ENCODE measurements around the gene DIP2C. TPM values are rescaled to one million over a fixed set of nuclear protein-coding genes. Genes with fewer than 3 reads are reported as not detected.
"Not testable (repeated sequence)": the region's sequence is repeated elsewhere in the genome, so short reads cannot be mapped to it uniquely, and the experiment has no call there.

The DIP2C gene
- total RNA-seq, 3 donors from 2014 or later: 17.1 to 48.2 (median 20.3) TPM

- Histone ChIP-seq H3K4me3 (no peak overlapping the region), H3K9me3 (no peaks in the 10 kb centered on the region), H3K27ac (no peak overlapping the region), H3K27me3 (no peaks in the 10 kb centered on the region), H3K36me3 (no peaks in the 10 kb centered on the region), H3K4me1 (no peaks in the 10 kb centered on the region)
- DNase-seq (ENCODE audit: low spot score in 2 of 2): no peak
- TF ChIP-seq POLR2A (IDR thresholded peaks at IDR 0.05) (no peak), POLR2AphosphoS5 (IDR thresholded peaks at IDR 0.05) (no peak), CTCF (IDR thresholded peaks at IDR 0.05) (no peak)
- intact Hi-C loops (cut with DNase I; ENCODE audit: low total_unique reads): no loop called here
Observed at GRCh38 chr10:656883-657282, 32.6 kb downstream of the DIP2C start.

- Histone ChIP-seq H3K9me3 (no peaks in the 10 kb centered on the region), H3K36me3 (no peaks in the 10 kb centered on the region), H3K4me1 (peaks cover 0 to 3% of the 10 kb centered on the region in 2 donors), H3K4me3 (no peak overlapping the region), H3K27me3 (no peaks in the 10 kb centered on the region), H3K27ac (no peak overlapping the region)
- intact Hi-C loops (cut with DNase I; ENCODE audit: low total_unique reads): no loop called here
- TF ChIP-seq CTCF (IDR thresholded peaks at IDR 0.05): no peak
- TF ChIP-seq POLR2A (IDR thresholded peaks at IDR 0.05): no peak
- no peak for TF ChIP-seq POLR2AphosphoS5 (IDR thresholded peaks at IDR 0.05)
- DNase-seq (ENCODE audit: low spot score in 2 of 2): no peak
Observed at GRCh38 chr10:655184-655583, 34.3 kb downstream of the DIP2C start.

- DNase-seq (ENCODE audit: low spot score in 2 of 2): no peak
- intact Hi-C loops (cut with DNase I; ENCODE audit: low total_unique reads): no loop called here
- Histone ChIP-seq H3K4me1 (peaks cover 0 to 3% of the 10 kb centered on the region in 2 donors), H3K9me3 (no peaks in the 10 kb centered on the region), H3K27ac (no peak overlapping the region), H3K36me3 (no peaks in the 10 kb centered on the region), H3K27me3 (no peaks in the 10 kb centered on the region), H3K4me3 (no peak overlapping the region)
- TF ChIP-seq POLR2AphosphoS5 (IDR thresholded peaks at IDR 0.05): no peak
- no peak for TF ChIP-seq POLR2A (IDR thresholded peaks at IDR 0.05)
- no peak for TF ChIP-seq CTCF (IDR thresholded peaks at IDR 0.05)
Observed at GRCh38 chr10:654647-654996, 34.8 kb downstream of the DIP2C start.

- TF ChIP-seq POLR2AphosphoS5 (IDR thresholded peaks at IDR 0.05) (no peak), POLR2A (IDR thresholded peaks at IDR 0.05) (no peak), CTCF (IDR thresholded peaks at IDR 0.05) (no peak)
- intact Hi-C loops (cut with DNase I; ENCODE audit: low total_unique reads): no loop called here
- Histone ChIP-seq H3K4me1 (peaks cover 0 to 3% of the 10 kb centered on the region in 2 donors), H3K9me3 (no peaks in the 10 kb centered on the region), H3K27me3 (no peaks in the 10 kb centered on the region), H3K4me3 (no peak overlapping the region), H3K27ac (no peak overlapping the region), H3K36me3 (no peaks in the 10 kb centered on the region)
- DNase-seq (ENCODE audit: low spot score in 2 of 2): no peak
Observed at GRCh38 chr10:653991-654646, 35.3 kb downstream of the DIP2C start.

- H3K4me3 ChIP-seq; H3K27me3 ChIP-seq; H3K27ac ChIP-seq; H3K9me3 ChIP-seq; H3K36me3 ChIP-seq; H3K4me1 ChIP-seq; DNase-seq (ENCODE audit: low spot score in 2 of 2): not testable (repeated sequence)
- intact Hi-C loops (cut with DNase I; ENCODE audit: low total_unique reads): loop anchor here (1.0 kb wide), 1 partner anchor 37 kb away; no protein-coding TSS in a partner anchor
Observed at GRCh38 chr10:652832-653459, 36.5 kb downstream of the DIP2C start.
